Activated CD8-positive, alpha-beta T cell treated with anti-CD3 and anti-CD28 coated beads for 36 hours (primary cell): ENCODE data around the gene NUMA1. TPM values are rescaled to one million over a fixed set of nuclear protein-coding genes. Genes with fewer than 3 reads are reported as not detected.

Source experiments
- ATAC-seq: fragments of 200-7000 bp; cut with Tn5 transposase; one replicate; pipeline ENCODE4 v1.10.0; 2021; ENCODE audit warnings: mild to moderate bottlenecking, moderate library complexity
- CTCF ChIA-PET: fragments of 350-600 bp; sonication (Branson Sonifier 250); formaldehyde crosslinking; loops from one replicate; lab custom pipeline; 2021; ENCODE audit warnings: antibody characterized with exemption; lab: Charles Lee
- POLR2A ChIA-PET: fragments of 350-600 bp; sonication (Branson Sonifier 250); formaldehyde crosslinking; loops from one replicate; lab custom pipeline; 2021; ENCODE audit warnings: antibody characterized with exemption; lab: Charles Lee
- DNase-seq: peaks from one replicate; pipeline ENCODE4 v3.0.0-alpha.2; 2020
- H3K27ac Mint-ChIP-seq: one replicate; pipeline ENCODE4 v1.8.0; 2021; ENCODE audit warnings: mild to moderate bottlenecking, mixed read lengths
- H3K27me3 Mint-ChIP-seq: one replicate; pipeline ENCODE4 v1.8.0; 2021; ENCODE audit warnings: mixed read lengths
- H3K36me3 Mint-ChIP-seq: one replicate; pipeline ENCODE4 v1.8.0; 2021; ENCODE audit warnings: low read depth, mixed read lengths
- H3K4me1 Mint-ChIP-seq: one replicate; pipeline ENCODE4 v1.8.0; 2021; ENCODE audit warnings: low read depth, mixed read lengths
- H3K4me3 Mint-ChIP-seq: one replicate; pipeline ENCODE4 v1.8.0; 2021; ENCODE audit warnings: mild to moderate bottlenecking, moderate library complexity, mixed read lengths
- H3K9me3 Mint-ChIP-seq: one replicate; pipeline ENCODE4 v1.8.0; 2021; ENCODE audit warnings: mixed read lengths
- intact Hi-C: fragments of 100-400 bp; cut with micrococcal nuclease; formaldehyde crosslinking; loops from one replicate; pipeline ENCODE4 v1.10.0; 2022
- total RNA-seq, 2 experiments: library from RNA; stranded (reverse); gene quantifications; one replicate each; pipeline ENCODE4 v1.2.3, GENCODE V29; 2021
- TF ChIP-seq, protein P1 (sequence below): fragments of 200-600 bp; IDR thresholded peaks from one replicate; pipeline ENCODE4 v1.8.0; 2022; ENCODE audit warnings: antibody characterized with exemption, mild to moderate bottlenecking

NUMA1 gene
- total RNA-seq, 2 experiments from 2014 or later: 165 to 169 TPM

DNA sequence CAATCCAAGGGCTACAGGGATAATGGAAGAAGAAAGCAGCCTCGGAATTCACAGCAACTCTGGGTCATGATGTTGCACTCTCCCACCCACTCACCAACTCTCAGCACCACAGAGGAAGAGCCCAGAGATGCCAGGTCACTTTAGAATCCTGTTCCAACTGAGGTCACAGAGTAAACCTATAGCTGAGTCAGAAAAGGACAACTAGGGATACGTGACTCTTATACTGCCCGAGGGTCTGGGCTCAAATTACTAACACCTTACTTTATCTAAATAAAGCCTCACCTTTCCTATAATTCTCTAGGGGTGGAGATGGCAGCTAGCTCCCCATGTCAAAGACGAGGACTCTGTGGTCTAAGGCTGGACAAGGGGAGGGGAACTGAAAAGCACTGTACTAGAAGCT is 57.0 kb downstream of the NUMA1 start:
- DNase-seq (no peak), ATAC-seq (no peak)
- POLR2A ChIA-PET: no interaction called here
- Mint-ChIP-seq H3K27ac (peak overlapping the region; percentile 67), H3K4me3 (no peak overlapping the region), H3K27me3 (no peaks in the 10 kb centered on the region), H3K36me3 (peaks cover 36% of the 10 kb centered on the region), H3K9me3 (no peaks in the 10 kb centered on the region), H3K4me1 (peaks cover 28% of the 10 kb centered on the region)
- CTCF ChIA-PET: interaction anchor here (1.0 to 19.6 kb wide), 5 partner anchors 24 to 408 kb away, joined by 3 to 278 read pairs (median 4); partner anchors contain the start of gene LAMTOR1
- TF ChIP-seq, protein P1, sequence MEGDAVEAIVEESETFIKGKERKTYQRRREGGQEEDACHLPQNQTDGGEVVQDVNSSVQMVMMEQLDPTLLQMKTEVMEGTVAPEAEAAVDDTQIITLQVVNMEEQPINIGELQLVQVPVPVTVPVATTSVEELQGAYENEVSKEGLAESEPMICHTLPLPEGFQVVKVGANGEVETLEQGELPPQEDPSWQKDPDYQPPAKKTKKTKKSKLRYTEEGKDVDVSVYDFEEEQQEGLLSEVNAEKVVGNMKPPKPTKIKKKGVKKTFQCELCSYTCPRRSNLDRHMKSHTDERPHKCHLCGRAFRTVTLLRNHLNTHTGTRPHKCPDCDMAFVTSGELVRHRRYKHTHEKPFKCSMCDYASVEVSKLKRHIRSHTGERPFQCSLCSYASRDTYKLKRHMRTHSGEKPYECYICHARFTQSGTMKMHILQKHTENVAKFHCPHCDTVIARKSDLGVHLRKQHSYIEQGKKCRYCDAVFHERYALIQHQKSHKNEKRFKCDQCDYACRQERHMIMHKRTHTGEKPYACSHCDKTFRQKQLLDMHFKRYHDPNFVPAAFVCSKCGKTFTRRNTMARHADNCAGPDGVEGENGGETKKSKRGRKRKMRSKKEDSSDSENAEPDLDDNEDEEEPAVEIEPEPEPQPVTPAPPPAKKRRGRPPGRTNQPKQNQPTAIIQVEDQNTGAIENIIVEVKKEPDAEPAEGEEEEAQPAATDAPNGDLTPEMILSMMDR: no peak
- intact Hi-C loops: no loop called here

DNA sequence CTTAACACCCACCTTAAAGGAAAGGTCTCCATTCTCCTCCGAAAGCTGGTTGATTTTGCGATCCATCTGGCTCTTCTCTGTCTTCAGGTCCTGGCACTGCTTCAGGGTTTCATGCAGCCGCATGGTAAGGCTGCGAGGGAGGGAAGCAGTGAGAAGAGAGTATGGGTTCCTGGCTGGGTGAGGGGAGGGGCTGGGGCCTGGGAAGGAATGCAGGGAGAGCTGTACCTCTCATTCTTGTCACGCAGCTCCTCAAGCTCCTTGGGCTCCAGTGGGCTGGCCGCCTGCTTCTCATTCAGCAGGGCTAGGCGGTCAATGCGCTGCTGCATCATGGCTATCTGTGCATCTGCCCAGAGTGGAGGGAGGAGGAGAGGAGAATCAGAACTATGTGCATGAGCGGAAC is 62.2 kb downstream of the NUMA1 start:
- ChIA-PET POLR2A (interaction anchor here (1.4 to 1.6 kb wide), 2 partner anchors 8 to 20 kb away, joined by 3 to 5 read pairs; no protein-coding TSS in a partner anchor), CTCF (interaction anchor here (1.1 to 19.6 kb wide), 3 partner anchors 69 to 125 kb away, joined by 3 to 278 read pairs (median 3); partner anchors contain the start of gene LAMTOR1)
- H3K4me3 Mint-ChIP-seq: no peak overlapping the region
- H3K27ac Mint-ChIP-seq: no peak overlapping the region
- H3K27me3 Mint-ChIP-seq: no peaks in the 10 kb centered on the region
- intact Hi-C loops: no loop called here
- DNase-seq (no peak), ATAC-seq (no peak)
- H3K4me1 Mint-ChIP-seq: no peaks in the 10 kb centered on the region
- TF ChIP-seq, protein P1: no peak
- no peaks in the 10 kb centered on the region for H3K9me3 Mint-ChIP-seq
- H3K36me3 Mint-ChIP-seq: peaks cover 61% of the 10 kb centered on the region

DNA sequence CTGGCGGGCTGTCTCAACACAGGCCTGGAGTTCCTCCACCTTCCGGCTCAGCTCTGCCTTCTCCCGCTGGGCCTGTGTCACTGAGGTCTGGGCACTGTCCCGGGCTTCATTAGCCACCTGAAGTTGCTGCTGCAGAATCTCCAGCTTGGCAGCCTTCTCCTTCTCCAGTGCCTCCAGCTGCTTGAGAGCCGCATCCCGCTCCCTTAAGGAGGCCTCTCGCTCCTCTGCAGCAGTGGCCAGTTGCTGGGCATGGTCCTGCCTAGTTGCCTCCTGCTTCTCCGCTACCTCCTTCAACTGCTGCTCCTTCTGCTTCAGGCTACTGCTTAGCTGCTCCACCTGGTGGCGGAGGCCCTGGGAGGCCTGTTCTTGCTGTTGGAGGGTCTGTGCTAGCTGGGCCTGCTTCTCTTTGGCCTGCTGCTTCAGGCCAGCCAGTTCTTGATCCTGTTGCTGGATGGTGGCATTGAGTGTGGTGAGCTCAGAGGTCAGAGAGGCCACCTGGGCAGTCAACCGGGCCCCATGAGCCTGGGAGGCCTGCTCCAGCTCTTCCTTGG is 64.8 kb downstream of the NUMA1 start:
- Mint-ChIP-seq H3K9me3 (no peaks in the 10 kb centered on the region), H3K4me1 (no peaks in the 10 kb centered on the region), H3K27ac (no peak overlapping the region), H3K36me3 (peaks cover 57% of the 10 kb centered on the region), H3K27me3 (no peaks in the 10 kb centered on the region), H3K4me3 (no peak overlapping the region)
- TF ChIP-seq, protein P1: no peak
- CTCF ChIA-PET: interaction anchor here (1.1 to 19.6 kb wide), 6 partner anchors 10 to 128 kb away, joined by 3 to 278 read pairs (median 11); partner anchors contain the start of gene LAMTOR1
- intact Hi-C loops: no loop called here
- POLR2A ChIA-PET: interaction anchor here (0.7 to 2.2 kb wide), 5 partner anchors 9 to 143 kb away, joined by 3 to 6 read pairs (median 3); partner anchors contain the start of gene XNDC1N
- ATAC-seq (peak; percentile 25), DNase-seq (peak; percentile 17)

DNA sequence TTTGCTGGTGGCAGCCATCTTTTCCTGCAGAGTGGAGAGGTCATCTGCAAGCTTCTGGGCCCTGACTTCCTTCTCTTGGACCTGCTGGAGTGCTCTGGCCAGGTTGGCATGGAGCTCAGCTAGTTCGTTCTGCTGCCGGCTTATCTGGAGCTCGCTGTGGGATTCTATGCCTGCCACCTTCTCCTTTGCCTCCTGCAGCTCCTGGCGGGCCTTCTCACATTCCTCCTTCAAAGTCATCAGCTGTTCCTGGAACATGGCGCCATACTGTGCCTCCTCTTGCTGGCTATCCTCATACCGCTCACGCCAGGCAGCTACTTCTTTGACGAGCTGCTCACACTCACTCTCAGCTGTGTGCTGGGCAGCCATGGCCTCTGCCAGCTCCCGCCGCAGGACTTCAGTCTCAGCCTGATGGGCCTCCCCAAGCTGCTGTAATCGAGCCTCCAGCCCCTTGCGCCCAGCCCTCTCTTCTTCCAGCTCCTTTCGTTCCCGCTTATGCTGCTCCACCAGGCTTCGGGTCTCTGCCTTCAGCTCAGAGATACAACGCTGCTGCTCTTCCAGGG is 65.5 kb downstream of the NUMA1 start:
- ChIA-PET CTCF (interaction anchor here (1.1 to 19.6 kb wide), 6 partner anchors 10 to 129 kb away, joined by 3 to 278 read pairs (median 11); partner anchors contain the start of gene LAMTOR1), POLR2A (interaction anchor here (0.8 to 3.0 kb wide), 3 partner anchors 10 to 143 kb away, joined by 3 to 9 read pairs (median 6); no protein-coding TSS in a partner anchor)
- intact Hi-C loops: no loop called here
- Mint-ChIP-seq H3K36me3 (peaks cover 52% of the 10 kb centered on the region), H3K27me3 (no peaks in the 10 kb centered on the region), H3K4me3 (no peak overlapping the region), H3K4me1 (no peaks in the 10 kb centered on the region), H3K9me3 (no peaks in the 10 kb centered on the region), H3K27ac (no peak overlapping the region)
- ATAC-seq (no peak), DNase-seq (no peak)
- TF ChIP-seq, protein P1: no peak
